NK-92 treated with Interleukin-12 subunit alpha and Interleukin-12 subunit beta, amount 100 ng/mL, for 24 hours (cell line): ENCODE measurements around the gene TPP1.

Source experiments
- DNase-seq: peaks from one replicate; lab custom pipeline; 2025; lab: John Stamatoyannopoulos, UW

The TPP1 gene

DNA sequence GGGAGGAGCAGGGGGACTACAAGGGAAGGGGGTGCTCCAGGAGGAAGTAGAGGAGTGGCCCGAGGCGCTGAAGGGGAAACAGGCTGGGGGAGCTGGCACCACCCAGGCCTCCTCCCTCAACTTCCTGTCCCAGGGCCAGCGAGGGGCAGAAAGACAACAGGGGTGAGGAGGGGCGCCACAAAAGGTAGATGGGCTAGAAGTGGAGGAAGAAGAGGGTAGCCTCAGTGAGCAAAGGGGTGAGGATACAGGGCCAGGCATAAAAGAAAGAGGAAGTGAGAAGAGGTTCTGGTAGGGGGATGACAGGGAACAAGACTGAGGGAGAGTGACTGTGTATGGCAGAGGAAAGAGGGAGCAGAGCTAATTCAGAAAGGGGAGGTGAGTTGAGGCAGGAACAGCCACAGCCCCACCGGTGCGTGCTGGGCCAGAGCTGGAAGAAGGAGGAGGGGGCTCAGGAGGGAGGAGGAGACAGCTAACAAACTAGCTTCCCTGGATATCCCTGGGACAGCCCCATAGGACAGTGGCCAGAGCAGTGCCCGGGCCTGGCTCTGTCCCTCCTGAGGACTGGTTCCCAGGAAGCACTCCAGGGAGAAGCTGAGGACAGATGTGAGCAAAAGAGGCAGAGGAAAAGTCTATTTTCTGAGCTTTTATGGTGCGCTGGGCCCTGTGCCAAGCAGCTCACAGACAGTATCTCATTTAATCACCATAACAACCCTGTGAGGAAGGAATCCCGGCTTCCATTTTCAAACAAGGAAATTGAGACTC is 27.9 kb upstream of the TPP1 start:
- DNase-seq = no peak

DNA sequence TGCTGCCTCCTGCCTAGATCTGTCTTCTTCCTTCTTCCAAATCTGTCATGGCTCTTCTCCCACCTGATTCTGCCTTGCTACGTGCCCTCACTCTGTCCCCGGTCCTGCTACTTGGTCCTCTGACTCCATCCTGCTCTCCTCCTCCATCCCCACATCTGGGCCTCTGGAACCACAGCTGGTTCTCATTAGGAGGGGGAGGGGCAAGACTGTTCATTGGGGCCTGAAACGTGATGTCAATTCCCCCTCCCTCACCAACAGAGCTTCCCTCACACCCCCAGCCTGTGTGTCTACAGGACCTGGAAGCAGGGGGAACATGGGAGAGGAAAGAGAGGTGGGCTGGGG is 27.3 kb upstream of the TPP1 start:
- no peak for DNase-seq

DNA sequence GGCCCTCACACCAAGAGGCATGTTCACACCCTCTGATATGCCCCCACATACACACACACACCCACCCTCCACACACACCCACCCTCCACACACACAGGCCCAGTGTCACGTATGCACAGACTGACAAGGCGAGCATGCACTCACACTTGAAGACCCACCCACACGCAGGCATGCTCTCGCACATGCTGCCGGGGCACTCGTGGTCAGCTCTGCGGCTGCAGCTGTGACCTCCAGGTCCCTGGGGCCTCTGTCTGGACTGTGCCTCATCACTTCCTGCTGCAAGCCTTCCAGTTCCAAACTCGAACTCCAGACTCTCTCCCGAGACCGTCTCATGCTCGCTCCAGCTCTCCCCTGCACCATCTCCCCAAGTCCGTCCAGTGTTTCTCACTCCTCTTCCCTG is 26.8 kb upstream of the TPP1 start:
- DNase-seq = no peak

GRCh38 chr11:6642957-6643356 is 23.7 kb upstream of the TPP1 start:
- no peak for DNase-seq

DNA sequence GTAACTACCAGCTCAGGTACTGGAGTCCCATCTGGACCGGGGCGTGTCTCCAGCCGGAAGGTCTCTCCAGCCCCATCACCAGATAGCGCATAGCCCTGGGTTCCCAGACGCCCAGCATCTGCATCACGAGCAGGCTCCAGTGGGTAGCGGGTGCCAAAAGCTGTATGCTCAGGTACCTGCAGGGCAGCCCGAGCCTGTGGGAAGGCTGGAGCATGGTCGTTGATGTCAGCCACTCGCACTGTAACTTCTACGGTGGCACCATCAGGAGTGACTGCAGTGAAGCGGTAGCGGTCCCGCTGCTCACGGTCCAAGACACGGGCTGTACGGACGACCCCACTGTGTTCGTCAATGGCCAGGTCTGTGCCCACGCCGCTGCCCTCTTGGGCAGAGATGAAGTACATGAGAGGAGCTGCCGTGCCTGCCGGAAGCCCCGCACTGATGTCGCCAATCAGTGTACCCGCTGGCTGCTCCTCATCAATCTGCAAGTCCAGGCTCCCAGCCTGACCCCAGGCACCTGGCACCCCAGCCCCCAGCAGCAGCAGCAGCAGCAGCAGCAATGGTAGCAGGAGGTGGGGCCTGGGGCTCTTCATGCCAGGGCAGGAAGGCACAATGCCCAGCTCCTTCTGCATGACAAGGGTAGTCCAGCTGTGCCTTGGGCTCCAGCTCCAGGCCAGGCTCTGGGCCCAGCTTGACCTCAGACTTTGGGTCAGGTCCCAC is 21.9 kb upstream of the TPP1 start:
- no peak for DNase-seq

- DNase-seq = no peak
These were observed 21.1 kb upstream of the TPP1 start for GRCh38 chr11:6640036-6640984.

DNA sequence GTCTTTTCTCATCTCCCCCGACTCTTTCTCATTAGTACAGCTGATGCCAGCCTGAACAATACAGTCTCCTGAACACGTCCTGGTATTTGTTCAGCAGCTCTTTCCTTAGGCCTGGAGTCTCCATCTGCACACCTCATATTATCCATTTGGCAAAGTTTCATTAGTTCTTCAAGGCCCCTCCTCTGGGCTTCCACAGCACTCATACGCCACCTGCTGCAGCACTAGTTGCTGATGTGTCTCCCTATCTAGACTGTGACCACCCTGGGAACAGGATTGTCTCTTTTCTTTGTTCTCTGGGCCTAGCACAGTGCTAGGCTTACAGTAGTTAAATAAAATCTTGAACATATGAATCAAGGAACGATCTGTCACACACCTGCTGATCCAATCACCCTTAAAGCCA is 19.2 kb upstream of the TPP1 start:
- no peak for DNase-seq

- DNase-seq = no peak
These were observed 18.6 kb upstream of the TPP1 start for GRCh38 chr11:6637871-6638270.

DNA sequence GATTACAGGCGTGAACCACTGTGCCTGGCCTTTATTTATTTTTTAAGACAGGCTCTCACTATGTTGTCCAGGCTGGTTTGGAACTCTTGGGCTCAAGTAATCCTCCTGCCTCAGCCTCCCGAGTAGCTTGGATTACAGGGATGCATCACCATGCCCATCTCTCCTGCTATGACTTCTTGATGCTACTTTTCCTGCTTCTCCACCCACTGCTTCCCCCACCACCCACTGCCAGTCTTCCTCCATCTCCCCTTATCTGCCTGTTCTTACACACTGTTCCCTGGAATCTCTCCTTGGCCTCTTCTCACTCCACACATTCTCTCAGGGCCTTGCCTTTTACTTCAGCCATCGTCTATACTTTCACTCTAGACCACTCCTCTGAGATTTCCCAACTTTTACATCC is 17.3 kb upstream of the TPP1 start:
- DNase-seq = no peak

GRCh38 chr11:6635082-6635932 is 16.1 kb upstream of the TPP1 start:
- no peak for DNase-seq

DNA sequence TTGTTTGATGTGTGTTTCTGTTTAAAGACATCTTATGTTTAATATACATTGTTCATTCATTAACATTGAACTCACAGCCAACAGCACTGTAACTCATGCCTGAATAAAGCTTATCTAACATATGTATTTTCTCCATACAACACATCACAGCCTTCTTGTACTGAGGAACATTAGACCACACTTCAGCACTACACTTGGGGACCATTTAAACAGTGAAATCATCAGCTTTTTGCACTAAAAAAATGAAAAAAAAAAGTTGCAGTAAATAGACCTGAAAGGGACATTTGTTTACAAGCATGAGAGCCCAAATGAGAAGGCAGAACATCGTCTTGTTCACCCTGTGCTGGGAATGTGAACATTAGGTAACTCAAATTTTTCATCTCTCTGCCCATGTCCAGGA is 15.3 kb upstream of the TPP1 start:
- no peak for DNase-seq

- DNase-seq = no peak
These were observed 14.5 kb upstream of the TPP1 start for GRCh38 chr11:6633422-6634408.

- no peak for DNase-seq
These were observed 13.2 kb upstream of the TPP1 start for GRCh38 chr11:6632116-6633073.

- DNase-seq = no peak
These were observed 12.2 kb upstream of the TPP1 start for GRCh38 chr11:6631361-6631890.

GRCh38 chr11:6630632-6631291 is 11.5 kb upstream of the TPP1 start:
- DNase-seq = no peak

- no peak for DNase-seq
These were observed 10.8 kb upstream of the TPP1 start for GRCh38 chr11:6629892-6630631.

DNA sequence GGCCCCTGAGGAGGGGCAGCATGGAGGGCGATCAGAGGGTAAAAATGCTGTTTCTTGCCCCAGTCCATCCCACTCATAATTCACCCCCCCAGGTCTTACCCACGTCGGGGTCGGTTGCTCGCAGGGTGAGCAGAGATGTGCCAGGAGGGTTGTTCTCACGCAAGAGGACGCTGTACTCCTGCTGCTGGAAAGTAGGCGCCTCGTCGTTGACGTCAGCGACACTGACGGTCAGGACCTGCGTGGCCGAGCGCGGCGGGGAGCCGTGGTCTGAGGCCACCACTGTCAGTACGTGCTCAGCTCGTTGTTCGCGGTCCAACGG is 10.3 kb upstream of the TPP1 start:
- no peak for DNase-seq

DNA sequence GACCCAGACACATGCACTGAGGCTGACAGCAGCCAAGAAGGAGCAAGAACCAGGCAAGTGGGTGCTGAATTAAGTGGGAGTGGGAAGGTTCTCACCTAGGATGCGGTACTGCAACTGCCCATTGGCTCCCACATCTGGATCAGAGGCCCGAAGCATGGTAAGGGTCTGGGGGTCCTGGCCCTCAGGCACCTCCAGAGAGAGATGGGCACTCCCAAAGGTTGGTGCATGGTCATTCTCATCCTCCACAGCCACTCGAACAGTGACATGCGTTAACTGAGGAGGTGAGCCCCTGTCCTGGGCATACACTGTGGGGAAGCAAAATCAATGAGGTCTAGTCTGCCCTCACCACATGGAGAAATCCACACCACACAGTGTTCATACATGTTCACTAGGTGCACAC is 9.3 kb upstream of the TPP1 start:
- DNase-seq = no peak
